NCI-H226 (cell line): ENCODE data around the gene ZSCAN21.

Source experiments
- DNase-seq: peaks from one replicate; pipeline ENCODE4 v3.0.0-alpha.2; 2015

ZSCAN21 gene

GRCh38 chr7:100079024-100079560, 29.5 kb downstream of the ZSCAN21 start:
- DNase-seq, result no peak

- DNase-seq, result no peak
Observed at GRCh38 chr7:100080907-100081534, 31.4 kb downstream of the ZSCAN21 start.

GRCh38 chr7:100081535-100082102, 32.0 kb downstream of the ZSCAN21 start, which contains the start of gene ZNF3:
TSS of gene ZNF3 (minus strand) at chr7:100081723. CDS start at chr7:100077357, 4,366 bp downstream.
- peak; percentile 98 for DNase-seq

GRCh38 chr7:100082978-100083377, 33.4 kb downstream of the ZSCAN21 start:
- DNase-seq, result no peak

- DNase-seq, result no peak
Observed at GRCh38 chr7:100085515-100085914, 35.9 kb downstream of the ZSCAN21 start.

- DNase-seq, result peak; percentile 97
Observed at GRCh38 chr7:100087055-100087750, 37.6 kb downstream of the ZSCAN21 start.

- DNase-seq, result no peak
Observed at GRCh38 chr7:100088095-100088620, 38.6 kb downstream of the ZSCAN21 start.

- DNase-seq, result peak; percentile 59
Observed at GRCh38 chr7:100088621-100089457, 39.3 kb downstream of the ZSCAN21 start, which contains the start of gene COPS6. TSS of gene COPS6 (plus strand) at chr7:100088969. CDS start at chr7:100088991, 22 bp downstream.

- no peak for DNase-seq
Observed at GRCh38 chr7:100089458-100090196, 40.1 kb downstream of the ZSCAN21 start.

GRCh38 chr7:100090527-100091410, 41.2 kb downstream of the ZSCAN21 start:
- DNase-seq, result no peak

GRCh38 chr7:100091411-100092181, 42.0 kb downstream of the ZSCAN21 start:
- DNase-seq, result no peak

- no peak for DNase-seq
Observed at GRCh38 chr7:100093054-100093453, 43.5 kb downstream of the ZSCAN21 start.

- no peak for DNase-seq
Observed at GRCh38 chr7:100093498-100093897, 43.9 kb downstream of the ZSCAN21 start.

- no peak for DNase-seq
Observed at GRCh38 chr7:100093925-100094486, 44.4 kb downstream of the ZSCAN21 start.

GRCh38 chr7:100095289-100095688, 45.7 kb downstream of the ZSCAN21 start:
- DNase-seq, result no peak

- DNase-seq, result no peak
Observed at GRCh38 chr7:100095704-100096103, 46.1 kb downstream of the ZSCAN21 start.

GRCh38 chr7:100098913-100099312, 49.3 kb downstream of the ZSCAN21 start:
- DNase-seq, result no peak

GRCh38 chr7:100099452-100099851, 49.9 kb downstream of the ZSCAN21 start:
- no peak for DNase-seq

GRCh38 chr7:100100420-100101015, 50.9 kb downstream of the ZSCAN21 start:
- peak; percentile 97 for DNase-seq
